ENCODE data around the gene ARG2.

Gene ARG2

DNA sequence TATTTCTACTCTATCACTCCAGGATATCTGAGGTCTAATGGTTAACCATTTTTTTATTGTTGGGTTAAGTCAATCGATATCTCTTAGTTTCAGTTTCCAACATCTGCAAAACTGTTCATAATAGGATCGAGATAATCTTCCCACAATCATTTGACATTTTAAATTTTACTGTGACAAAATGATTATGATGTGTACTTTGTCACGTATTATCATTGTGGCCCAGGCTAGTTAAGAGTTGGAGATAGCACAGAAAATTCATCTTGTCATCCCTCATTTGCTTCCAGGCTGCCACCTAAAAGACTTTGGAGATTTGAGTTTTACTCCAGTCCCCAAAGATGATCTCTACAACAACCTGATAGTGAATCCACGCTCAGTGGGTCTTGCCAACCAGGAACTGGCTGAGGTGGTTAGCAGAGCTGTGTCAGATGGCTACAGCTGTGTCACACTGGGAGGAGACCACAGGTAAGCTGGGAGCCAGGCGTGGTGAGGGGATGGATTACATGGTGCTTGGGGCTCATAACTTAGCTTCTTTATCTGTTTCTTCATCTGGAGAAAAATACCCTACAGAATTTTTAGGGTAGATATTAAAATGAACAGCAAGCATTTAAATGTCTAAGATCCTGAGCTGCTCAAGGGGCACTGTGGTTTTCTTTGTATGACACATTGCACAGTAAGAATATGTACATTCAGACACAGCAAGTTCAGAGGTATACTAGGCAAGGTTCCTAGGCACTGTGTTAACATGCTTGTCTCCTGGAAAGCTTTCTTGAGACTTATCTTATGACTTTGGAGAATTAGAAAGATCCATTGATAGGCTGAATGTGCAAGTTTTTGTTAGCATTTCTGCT is 22.4 kb downstream of the ARG2 start:
- no peak for FAIRE-seq

DNA sequence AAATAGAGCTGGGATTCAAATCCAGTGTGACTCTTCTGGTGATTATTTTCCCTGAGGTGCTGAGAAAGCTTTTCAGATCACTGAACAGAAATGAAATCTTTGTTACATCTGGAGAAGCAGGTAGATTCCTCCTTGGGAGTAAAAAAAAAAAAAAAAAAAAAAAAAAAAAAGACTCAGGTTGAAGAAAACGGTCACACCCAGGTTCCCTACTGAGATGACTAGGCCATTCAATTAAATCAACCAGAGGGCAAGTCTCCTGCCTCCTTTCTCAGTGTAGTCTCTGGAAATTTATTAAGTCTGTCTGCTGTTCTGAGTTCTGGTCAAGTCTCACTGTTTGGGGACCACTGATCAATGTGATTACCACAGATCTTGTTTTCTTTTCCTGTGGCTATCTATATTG is 24.0 kb downstream of the ARG2 start:
- no peak for FAIRE-seq

DNA sequence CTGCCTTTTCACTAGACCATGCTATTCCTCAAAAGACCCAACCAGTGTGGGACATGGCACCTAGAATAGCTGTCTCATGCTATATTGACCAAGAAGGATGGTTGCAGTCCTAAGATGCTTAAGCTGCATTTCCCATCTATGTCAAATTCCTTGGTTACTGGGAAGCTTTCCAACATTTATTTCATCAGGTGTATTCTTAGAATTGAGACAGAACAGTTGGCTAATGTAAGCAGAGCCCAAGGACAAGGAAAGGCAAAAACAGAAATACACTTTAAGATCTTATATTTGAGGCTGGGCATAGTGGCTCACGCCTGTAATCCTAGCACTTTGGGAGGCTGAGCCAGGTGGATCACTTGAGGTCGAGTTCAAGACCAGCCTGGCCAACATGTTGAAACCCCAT is 24.7 kb downstream of the ARG2 start:
- no peak for FAIRE-seq

DNA sequence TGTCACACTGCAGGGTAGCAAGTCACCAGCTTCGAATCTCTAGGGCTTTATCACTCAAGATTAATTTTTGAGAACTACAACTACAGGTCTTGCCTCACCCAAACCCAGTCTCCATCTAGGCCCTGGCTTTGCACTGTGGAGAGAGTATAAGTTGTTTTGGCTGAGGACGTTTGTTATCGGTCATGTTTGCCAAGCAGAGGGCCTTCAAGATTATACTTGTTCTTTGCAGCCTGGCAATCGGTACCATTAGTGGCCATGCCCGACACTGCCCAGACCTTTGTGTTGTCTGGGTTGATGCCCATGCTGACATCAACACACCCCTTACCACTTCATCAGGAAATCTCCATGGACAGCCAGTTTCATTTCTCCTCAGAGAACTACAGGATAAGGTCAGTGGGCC is 25.7 kb downstream of the ARG2 start:
- no peak for FAIRE-seq

DNA sequence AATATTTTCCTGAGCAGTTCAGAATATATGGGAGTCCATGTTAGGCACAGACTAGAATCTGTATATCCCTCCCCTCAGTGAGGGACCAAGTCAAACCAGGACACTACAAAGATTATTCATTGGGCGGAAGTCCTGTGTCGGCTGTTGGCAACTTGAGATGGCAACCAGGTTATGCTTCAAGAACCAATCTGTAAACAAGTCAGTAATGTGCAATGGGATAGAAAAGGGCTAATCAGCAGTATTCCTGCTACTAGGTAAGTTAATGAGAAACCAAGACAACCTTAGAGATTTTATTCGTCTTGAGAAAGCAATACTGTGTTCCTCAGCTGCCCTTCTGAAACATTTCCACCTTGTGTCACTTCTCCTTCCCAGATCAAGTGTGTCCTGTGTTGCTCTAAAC is 26.4 kb downstream of the ARG2 start:
- no peak for FAIRE-seq

DNA sequence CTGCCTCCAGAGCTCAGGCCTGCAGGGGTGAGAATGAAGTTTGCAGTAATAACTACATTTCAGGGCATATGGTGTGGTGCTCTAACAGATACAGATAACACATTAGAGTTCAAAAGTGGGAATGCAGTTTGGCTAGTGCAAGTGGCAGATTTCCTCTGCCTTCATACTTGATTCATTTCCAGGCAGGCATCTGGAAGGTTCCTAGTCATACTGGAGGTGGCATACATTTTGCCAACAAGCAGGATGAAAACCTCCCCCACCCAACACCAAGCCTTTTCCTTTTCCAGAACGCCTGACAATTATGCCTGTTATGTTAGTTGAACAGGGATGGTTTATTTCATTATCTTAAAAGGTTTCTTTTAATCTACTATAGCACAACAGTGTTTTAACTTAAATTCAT is 30.4 kb downstream of the ARG2 start:
- no peak for FAIRE-seq

DNA sequence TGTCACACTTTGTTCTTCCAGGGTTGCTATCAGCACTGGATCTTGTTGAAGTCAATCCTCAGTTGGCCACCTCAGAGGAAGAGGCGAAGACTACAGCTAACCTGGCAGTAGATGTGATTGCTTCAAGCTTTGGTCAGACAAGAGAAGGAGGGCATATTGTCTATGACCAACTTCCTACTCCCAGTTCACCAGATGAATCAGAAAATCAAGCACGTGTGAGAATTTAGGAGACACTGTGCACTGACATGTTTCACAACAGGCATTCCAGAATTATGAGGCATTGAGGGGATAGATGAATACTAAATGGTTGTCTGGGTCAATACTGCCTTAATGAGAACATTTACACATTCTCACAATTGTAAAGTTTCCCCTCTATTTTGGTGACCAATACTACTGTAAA is 31.0 kb downstream of the ARG2 start:
- FAIRE-seq: no peak

DNA sequence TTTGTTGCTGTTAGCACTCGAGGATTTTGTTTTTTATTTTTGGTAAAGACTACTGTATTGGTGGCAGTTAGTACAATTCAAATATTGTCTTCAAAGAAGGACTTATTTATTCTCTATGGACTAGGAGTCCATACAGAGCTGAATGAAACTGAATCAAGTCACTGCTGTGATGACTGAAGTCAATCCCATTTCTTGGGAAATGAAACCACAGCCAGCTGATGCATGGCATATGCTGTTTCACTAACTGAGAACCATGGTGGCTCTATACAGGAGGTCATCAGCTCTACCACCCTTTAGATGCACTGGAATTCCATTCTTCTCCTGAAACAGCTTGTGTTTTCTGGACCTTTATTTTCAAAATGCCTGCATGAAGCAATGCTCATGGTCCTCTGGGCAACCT is 32.5 kb downstream of the ARG2 start:
- no peak for FAIRE-seq

DNA sequence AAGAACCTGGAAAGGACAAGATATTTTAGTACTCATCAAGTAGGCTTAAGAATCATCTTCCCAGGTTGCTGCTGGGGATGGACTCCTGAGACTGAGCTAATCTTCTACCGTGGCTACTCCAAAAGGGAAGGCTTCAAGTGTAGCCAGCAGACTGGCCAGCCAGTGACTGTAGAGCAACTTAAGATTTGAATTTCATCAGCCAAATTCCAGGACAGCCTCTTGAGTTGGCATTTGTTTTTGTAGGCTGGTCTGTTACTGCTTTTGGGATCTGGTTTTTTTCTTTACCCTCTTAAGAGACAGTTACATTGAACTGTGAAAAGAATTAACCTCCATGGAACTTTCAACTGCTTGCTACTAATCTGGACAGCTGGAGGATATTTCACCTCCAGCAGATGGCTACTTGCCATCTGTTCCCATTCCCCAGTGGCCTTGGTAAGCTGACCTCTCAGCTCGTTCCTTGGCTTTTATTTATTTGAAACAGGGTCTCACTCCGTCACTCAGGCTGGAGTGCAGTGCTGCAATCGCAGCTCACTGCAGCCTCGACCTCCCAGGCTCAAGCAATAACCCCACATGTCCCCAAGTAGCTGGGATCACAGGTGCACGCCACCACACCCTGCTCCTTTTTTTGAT is 34.0 kb downstream of the ARG2 start:
- FAIRE-seq: no peak

DNA sequence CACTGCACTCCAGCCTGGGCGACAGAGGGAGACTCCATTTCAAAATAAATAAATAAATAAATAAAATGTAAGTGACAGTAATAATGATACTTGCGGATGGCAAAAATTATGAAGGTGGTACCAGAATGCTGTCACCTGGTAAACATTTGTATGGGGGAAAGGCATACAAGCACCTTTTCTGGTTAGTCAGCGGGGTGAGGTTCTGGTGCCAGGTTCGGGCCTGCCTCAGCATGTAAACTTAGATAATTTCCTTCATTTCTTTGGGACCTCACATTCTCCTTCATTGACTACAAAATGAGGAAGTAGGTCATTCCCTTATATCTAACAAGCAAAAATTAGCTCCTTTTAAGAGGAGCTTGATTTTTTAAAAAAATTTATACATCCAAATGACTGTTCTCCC is 43.9 kb downstream of the ARG2 start:
- no peak for FAIRE-seq

DNA sequence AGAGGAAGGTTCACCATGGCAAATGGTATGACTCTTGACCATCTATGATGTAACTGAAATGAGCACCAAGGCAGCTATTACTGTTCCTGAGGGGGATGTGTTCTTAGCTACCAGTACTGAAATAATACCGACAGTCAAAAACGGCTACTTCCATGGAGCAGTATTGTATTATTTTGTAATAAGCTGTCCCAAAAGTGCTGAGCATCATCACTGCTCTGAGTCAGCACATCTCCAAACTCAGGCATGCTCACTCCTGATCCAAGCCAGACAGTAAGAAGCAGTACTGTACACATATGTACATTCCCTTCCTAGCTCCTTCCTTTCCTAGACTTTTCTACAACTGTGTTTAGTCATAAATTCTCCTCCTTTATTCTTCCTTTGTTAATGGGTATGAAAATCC is 46.1 kb downstream of the ARG2 start:
- no peak for FAIRE-seq

DNA sequence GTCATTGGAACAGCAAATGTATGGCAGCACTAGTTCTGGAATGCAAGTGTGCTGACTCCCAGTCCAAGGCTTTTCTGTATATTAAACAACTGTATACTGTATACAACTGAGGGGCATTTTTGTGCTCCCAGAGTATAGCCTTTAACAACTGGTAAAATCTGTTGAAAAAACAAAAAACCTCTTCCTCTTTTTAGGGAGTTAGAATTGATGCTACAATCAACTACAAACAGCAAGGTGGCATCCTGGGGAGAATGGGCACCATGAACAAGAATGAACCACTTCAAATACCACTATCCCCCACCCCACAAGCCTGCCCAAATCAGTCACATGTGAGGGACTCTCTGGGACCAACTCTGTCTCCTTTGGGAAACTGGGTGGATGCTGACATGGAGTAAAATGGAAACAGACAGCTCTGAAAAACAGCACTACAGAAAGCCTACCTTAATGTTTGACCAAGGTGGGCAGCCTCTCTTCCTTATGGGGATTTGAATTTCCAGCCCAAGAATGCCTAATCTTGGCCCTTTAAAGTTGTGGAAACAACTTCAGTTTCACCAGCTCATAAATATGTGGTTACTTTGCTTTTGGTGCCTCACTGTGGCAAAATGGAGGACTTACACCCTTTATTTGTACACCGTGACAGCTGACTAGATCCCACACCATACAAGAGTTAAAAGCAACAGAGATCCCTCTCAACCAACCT is 47.2 kb downstream of the ARG2 start:
- peak; percentile 77 for FAIRE-seq

DNA sequence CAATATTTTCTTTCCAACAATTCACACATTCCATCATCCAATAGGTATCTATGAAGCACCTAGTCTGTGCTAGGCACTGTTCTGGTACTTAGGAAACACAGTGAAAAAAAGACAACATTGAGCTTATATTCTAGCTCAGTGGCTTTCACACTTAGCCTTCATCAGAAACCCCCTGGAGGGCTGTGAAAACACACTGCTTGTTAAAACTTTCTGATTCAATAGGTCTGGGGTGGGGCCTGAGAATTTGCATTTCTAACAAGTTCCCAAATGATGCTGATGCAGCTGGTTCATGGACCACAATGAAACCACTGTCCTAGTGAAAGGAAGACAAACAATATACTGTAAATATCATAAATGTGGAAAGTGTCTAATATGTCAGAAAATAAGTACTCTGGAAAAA is 48.8 kb downstream of the ARG2 start:
- FAIRE-seq: no peak

DNA sequence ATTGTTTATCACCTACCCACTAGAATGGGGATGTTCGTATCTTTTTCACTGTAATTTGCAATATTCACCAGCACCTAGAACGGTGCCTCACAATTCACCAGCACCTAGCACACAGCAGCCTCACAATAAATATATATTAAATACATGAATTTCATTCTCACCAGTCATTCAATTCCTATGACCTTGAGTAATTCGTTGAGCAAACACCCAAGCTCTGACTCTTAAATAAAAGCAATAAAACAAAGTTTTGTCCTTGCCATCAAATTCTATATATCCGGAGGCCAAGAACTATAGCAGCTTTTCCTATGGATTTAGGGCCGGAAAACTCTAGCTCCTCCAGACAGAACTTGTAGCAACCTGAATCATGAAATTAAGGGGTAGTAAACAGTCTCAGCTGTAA is 53.7 kb downstream of the ARG2 start:
- no peak for FAIRE-seq

DNA sequence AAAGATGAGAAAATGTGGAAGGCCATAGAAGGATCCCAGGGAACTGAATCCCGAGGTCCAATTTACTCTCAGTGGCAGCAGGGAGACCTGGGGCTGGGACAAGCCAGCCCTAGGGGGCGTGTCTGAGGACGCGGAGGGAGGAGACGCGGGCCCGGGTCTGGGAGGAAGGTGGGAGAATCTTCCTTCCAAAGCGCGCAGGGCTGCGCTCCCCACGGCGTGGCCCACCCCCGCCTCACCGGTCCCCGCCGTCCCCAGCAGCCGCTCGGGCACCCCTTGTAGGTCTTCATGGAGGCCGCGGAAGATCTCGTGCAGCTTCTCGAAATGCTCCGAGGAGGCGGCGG is 54.4 kb downstream of the ARG2 start:
- FAIRE-seq: no peak

DNA sequence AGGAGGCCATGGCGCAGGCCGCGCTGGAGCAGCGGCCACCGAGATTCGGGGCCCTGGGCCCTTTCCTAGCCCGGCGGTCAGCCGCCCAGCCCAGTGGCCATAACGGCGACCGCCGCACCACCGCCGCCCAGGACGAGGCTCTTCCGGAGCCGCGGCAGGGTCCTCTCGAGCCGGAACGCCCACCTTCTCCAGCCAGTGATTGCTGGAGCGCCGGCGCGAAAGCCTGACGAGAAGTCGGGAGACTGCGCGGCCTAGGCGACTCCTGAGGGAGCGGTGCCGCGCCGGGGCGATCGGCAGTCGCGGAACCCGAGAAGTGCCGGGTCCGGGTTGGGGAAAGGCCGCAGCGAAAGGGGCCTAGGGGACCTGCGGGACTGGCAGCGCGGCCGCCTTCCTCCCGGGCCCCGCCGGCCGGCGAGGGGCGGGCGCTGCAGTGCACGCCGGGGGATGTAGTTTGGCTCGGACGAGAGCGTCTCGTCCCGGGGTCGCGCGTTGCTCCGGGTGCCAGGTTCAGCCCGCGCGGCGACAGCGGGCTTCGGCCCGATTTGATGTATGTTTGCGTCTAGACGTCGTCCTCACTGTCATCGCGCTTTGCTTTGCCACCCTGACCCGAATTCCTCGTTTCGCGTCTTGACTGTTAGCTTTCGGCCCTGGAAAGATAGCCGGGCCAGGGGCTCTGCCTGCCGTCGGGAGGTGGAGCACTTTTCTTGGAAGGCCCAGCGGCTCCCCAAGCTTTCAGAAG is 54.9 kb downstream of the ARG2 start, which contains the start of gene VTI1B:
Gene VTI1B (minus strand): TSS at position 153 of the 739 bp plus-strand sequence. CDS start 143 bp downstream, at position 10.
- FAIRE-seq: no peak

DNA sequence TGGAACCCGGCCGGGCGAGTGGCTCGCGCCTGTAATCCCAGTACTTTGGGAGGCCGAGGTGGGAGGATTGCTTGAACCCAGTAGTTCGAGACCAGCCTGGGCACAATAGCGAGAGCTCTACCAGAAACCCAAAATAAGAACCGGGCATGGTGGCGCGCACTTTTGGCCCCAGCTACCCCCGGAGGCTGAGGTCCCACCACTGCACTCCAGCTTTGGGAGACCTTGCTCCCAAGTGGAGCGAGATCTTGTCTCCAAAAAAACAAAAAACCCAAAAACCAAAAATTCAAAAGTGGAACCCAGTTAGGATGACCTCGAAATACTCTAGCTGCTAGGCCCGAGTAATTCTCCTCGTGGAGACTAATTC is 55.5 kb downstream of the ARG2 start:
- no peak for FAIRE-seq

DNA sequence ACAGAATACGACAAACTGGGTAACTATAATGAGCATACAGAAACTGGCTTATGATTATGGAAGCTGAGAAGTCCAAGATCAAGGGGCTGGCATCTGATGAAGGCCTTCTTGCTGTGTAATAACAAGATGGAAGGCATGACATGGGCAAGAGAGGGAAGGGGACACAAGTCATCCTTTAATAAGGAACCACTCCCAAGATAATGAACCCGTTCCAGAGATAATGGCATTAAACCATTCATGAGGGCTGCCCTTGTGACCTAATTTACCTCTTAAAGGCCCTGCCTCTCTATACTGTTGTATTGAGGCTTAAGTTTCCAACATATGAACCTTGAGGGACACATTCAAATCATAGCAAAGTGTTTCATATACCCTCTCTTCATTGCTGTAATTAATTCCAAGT is 59.3 kb downstream of the ARG2 start:
- no peak for FAIRE-seq

DNA sequence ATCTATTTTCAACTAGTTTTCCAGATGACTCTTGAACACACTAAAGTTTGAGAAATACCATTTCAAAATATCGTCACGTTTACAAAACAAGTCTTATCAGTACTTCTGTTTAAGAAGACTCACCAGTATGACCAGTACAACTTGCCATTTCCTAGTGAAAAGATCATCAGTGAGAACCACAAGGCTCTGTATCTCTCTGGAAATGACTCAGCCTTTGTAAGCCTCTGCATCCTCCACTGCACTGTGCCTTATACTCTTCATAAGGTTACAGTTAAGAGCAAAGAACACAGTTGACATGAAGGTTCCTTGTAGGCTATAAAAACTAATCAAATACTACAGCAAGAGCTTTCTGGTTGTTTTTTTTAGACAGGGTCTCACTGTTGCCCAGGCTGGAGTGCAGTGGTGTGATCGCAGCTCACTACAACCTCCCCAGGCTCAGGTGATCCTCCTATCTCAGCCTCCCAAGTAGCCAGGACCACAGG is 60.4 kb downstream of the ARG2 start:
- no peak for FAIRE-seq

DNA sequence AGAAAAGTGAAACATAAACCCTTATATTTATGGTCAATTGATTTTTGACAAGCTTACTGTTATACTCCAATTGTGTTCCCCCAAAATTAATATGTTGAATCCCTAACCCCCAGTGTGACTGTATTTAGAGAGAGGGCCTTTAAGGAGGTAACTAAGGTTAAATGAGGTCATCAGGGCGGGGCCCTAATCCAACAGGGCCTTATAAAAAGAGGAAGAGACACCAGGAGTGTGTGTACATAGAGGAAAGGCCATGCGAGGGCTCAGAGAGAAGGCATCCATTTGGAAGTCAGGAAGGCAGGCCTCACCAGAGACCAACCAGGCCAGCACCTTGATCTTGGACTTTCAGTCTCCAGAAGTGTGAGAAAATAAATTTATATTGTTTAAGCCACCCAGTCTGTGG is 61.2 kb downstream of the ARG2 start:
- no peak for FAIRE-seq

DNA sequence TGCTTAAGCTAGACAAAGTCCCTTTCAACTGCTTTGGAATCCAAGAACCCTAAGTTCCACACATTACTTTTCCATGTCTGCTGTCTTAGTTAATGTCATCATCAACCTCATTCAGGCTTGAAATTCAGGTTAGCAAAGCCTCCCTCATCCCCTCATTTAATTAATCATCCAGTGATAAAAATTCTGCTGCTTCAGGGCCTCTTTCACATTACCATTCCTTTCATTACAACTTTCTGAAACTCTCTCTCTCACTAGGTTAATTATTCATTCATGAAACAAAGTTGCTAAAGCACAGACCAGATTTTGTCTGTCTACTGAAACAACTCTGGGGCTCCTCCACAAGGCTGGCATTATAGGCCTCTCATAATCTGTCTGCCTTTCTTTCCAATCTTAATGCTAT is 64.1 kb downstream of the ARG2 start:
- FAIRE-seq: no peak

DNA sequence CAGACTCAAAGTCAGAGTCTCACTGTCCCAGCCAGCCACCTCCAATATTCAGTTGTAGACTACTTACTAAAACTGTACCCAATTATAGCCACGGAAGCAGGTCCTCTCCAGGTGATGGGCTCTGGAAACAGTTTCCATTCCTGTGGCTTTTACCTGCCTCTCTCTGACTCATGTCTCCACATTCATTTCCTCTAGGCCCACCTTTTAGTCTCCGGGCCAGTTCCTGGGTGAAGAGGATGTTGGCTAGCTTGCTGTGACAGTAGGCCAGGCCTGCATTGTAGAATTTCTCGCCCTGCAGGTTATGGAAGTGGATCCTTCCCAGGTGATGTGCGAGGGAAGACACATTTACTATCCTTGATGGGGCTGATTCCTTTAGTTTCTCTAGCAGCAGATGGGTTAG is 70.3 kb downstream of the ARG2 start:
- FAIRE-seq: no peak

DNA sequence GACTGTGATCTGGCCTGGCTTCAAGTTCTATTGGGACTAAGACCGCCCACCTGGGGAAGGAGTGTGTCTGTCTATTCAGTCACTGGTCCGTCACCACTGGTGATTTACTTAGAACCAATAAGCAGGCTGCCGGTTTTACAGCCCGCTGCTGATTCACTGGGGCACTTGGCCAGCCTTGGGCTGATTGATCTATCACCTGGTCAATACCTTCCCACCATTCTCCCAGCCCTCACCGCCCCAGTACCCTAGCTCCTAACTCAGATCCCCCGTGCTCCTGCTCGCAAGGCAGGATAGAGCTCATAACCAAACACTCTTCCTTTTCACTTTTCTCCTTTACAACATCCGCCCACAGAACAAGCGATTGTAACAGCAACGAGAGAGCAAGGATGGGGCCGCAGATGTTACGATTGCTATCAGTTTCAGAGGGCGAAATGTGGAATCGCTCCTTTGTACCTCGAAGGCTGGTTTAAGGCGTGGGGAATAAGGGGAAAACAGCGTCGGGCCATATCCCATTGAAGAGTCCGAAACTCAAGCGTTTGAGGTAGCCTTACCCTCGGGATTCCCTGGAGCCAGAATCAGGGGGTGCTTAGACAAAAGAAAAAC is 75.2 kb downstream of the ARG2 start:
- no peak for FAIRE-seq
